HL-60 (cell line): Measurements from ENCODE around the gene MSI2.

Source experiments
- CTCF ChIP-seq: IDR thresholded peaks from one replicate; pipeline ENCODE4 v1.5.1; 2011; ENCODE audit warnings: low read length, control low read depth, inconsistent platforms; ENCODE audit not compliant: insufficient read depth
- POLR2AphosphoS5 ChIP-seq: IDR thresholded peaks from 2 replicates; pipeline ENCODE4 v1.6.1; 2012; ENCODE audit warnings: low read depth

- TF ChIP-seq CTCF (no peak), POLR2AphosphoS5 (no peak)
These were observed 7.9 kb downstream of the MSI2 start for GRCh38 chr17:57264250-57264649.
